Right lobe of liver (tissue), 6 donors: ENCODE measurements around the gene PVRIG. TPM values are rescaled to one million over a fixed set of nuclear protein-coding genes. Genes with fewer than 3 reads are reported as not detected.
"Not testable (repeated sequence)": the region's sequence is repeated elsewhere in the genome, so short reads cannot be mapped to it uniquely, and the experiment has no call there.

Source experiments
- ATAC-seq, 4 donors: fragments of 200-7000 bp; cut with Tn5 transposase; one replicate each; pipeline ENCODE4 v1.9.1; 2020; ENCODE audit warnings: mild to moderate bottlenecking in 4 of 4, moderate library complexity in 4 of 4
- DNase-seq, 3 donors: peaks; one replicate each; pipeline ENCODE4 v3.0.0-alpha.2; 2020
- H3K27ac ChIP-seq, 3 donors: fragments of 200-600 bp; one replicate each; pipeline ENCODE4 v1.8.0; 2022
- H3K27me3 ChIP-seq, 2 donors: fragments of 200-600 bp; one replicate each; pipeline ENCODE4 v1.8.0; 2022
- H3K36me3 ChIP-seq, 4 donors: fragments of 200-600 bp; sonication (generic) in 1 of 4; one replicate each; pipeline versions ENCODE4 v1.5.1 to v1.8.0; 2017 to 2022; ENCODE audit warnings: control low read depth in 1 of 4
- H3K4me1 ChIP-seq, 4 donors: fragments of 200-600 bp; sonication (generic) in 1 of 4; one replicate each; pipeline versions ENCODE4 v1.5.1 to v1.8.0; 2017 to 2022; ENCODE audit warnings: control low read depth in 1 of 4
- H3K4me3 ChIP-seq, 3 donors: fragments of 200-600 bp; one replicate each; pipeline ENCODE4 v1.8.0; 2022
- H3K9me3 ChIP-seq, 4 donors: fragments of 200-600 bp; sonication (generic) in 1 of 4; one replicate each; pipeline versions ENCODE4 v1.5.1 to v1.8.0; 2017 to 2022; ENCODE audit warnings: control low read depth in 1 of 4
- CTCF ChIP-seq, 4 donors: fragments of 200-600 bp in 3 of 4; fragments of 450-650 bp in 1 of 4; IDR thresholded peaks; one replicate each; pipeline versions ENCODE4 v1.5.1 to v1.8.0; 2016 to 2022; ENCODE audit warnings: antibody characterized with exemption in 4 of 4, mild to moderate bottlenecking in 2 of 4
- POLR2A ChIP-seq: fragments of 450-650 bp; IDR thresholded peaks from one replicate; pipeline ENCODE4 v1.6.1; 2017; ENCODE audit warnings: antibody characterized with exemption, mild to moderate bottlenecking
- WGBS: methylation state at CpG from one replicate; pipeline ENCODE4 v1.1.6; 2018; ENCODE audit warnings: low coverage, low lambda C conversion rate; ENCODE audit not compliant: insufficient coverage; ENCODE audit errors: missing lambda C conversion rate; 5-methylcytosine and 5-hydroxymethylcytosine counted together
- intact Hi-C, 2 donors: fragments of 100-400 bp; cut with DNase I; formaldehyde crosslinking; loops; one replicate each; pipeline versions ENCODE4 v1.11.2 to v1.14.1; 2022
- total RNA-seq, 6 experiments: library from RNA; depleted of rRNA in 2 of 6; stranded (reverse); fragments of >200 nt in 2 of 6; fragmentation: NEBNext Ultra II Directional in 3 of 6; extraction: Animal tissue kit (Norgen Biotek cat#: 25700) in 3 of 6; gene quantifications; one replicate each; pipeline versions ENCODE4 v1.1.0 to v1.2.4, GENCODE V29; 2016 to 2023
- donor health status: DM: no; HTN: yes; CAD: no.
- donor health status: DM: no; HTN: no; CAD: no.
- donor health status: DM: no; HTN: no; CAD: no.
- donor health status: DM: no; HTN: yes; CAD: no.
- donor health status: DM: no; HTN: yes; CAD: no.

PVRIG gene
- total RNA-seq, 6 experiments from 2014 or later, result 0.17 to 0.89 (median 0.37) TPM; not detected in 3

- intact Hi-C loops, result no loop called here
- peak in 1 of 3 donors; percentile 11 for DNase-seq
These were observed 45.2 kb upstream of the PVRIG start for GRCh38 chr7:100174582-100174981.

DNA sequence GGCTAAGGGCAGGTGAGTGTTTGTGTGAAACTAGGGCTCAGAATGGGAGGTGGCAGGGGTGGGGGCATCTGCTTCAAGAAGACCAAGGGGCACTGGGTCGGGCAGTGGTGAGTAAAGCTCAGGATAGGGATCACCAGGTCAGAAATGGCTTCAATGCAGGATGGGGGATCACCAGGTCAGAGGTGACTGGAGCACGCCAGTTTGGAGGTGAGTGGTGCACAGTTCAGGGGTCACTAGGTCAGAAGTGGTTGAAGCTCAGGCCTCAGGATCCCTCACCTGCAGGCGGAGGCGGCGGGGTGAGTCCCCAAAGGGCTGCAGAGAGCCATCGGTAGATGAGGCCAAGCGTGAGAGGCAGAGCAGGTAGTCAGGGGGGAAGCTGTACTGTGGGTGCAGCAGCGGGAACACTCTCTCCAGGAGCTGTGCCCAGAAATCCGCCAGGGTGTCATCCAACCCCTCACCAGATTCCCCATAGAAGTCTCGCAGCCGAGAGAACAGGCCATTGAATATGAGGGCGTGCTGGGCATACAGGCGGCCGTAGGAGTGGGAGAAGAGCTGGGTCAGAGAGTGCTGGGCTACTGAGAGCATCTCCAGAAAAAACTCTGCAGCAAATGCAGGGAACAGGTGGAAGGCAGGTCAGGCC is 44.3 kb upstream of the PVRIG start:
- H3K27me3 ChIP-seq, result no peaks in the 10 kb centered on the region
- no peak for TF ChIP-seq POLR2A
- TF ChIP-seq CTCF (IDR thresholded peaks at IDR 0.05), result no peak

More at GRCh38 chr7:100174582-100174981, 45.2 kb upstream of the PVRIG start:
- no peak overlapping the region for H3K4me3 ChIP-seq
- no peaks in the 10 kb centered on the region for H3K27me3 ChIP-seq
- ATAC-seq, result no peak
- no peaks in the 10 kb centered on the region for H3K36me3 ChIP-seq
- H3K27ac ChIP-seq, result no peak overlapping the region
- peaks cover 0 to 6% (median 2%) of the 10 kb centered on the region in 4 donors for H3K4me1 ChIP-seq
- 88% methylated on average over 5 of the region's 5 CpGs for WGBS
- H3K9me3 ChIP-seq, result no peaks in the 10 kb centered on the region
- TF ChIP-seq CTCF (IDR thresholded peaks at IDR 0.05) (no peak), POLR2A (no peak)

DNA sequence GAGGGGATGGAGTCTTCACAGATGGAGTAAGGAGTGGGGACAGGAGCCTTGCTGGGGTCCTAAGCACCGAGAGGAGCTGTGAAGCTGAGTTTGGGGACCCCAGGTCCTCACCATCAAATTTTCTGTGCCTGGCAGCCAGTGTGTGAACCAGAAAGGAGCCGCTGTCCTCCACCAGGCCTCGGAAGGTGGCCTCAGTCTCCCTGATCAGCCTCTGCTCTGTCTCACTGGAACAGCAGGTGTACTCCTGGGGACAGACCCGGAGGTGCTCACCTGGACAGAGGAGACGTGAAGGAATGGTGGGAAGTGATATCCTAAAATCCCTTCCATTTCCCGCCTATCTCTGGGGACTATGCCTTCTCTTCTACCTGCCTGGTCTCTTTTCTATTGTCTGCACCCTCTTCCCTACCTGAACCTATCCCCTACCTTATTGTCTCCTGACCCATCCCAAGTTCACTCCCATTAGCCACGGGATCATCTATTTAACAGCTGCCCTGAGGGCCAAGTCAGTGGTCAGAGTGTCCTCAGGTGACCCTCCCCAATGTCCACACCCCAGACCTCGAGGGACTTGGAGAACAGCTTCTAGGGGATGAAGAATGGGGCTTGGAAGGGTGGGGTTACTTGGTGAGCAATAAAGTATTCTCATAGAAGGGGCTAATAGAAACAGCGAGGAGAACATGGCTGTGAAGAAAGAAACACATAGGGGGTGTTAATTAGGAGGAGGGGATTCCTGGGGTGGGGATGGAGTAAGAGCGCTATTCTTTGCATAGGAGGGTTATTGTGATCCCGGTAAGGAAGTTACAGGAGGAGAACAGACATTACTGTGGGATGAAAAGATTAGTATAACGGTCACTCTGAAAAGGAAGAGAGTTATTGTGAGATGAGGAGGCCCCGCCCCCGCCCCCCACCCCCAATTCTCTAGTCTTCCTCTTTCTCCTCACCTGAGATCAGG is 43.4 kb upstream of the PVRIG start:
- ATAC-seq (no peak), DNase-seq (no peak)
- Histone ChIP-seq H3K9me3 (no peaks in the 10 kb centered on the region), H3K27ac (no peak overlapping the region), H3K4me1 (peaks cover 0 to 3% (median 0%) of the 10 kb centered on the region in 4 donors), H3K4me3 (peak overlapping the region; percentile 38 to 56 (median 39)), H3K36me3 (no peaks in the 10 kb centered on the region), H3K27me3 (no peaks in the 10 kb centered on the region)
- TF ChIP-seq CTCF (IDR thresholded peaks at IDR 0.05), result no peak
- no peak for TF ChIP-seq POLR2A
- intact Hi-C loops, result no loop called here
- 32% methylated on average over 9 of the region's 14 CpGs for WGBS

More for the DNA sequence above, 44.3 kb upstream of the PVRIG start:
- Histone ChIP-seq H3K27ac (no peak overlapping the region), H3K36me3 (no peaks in the 10 kb centered on the region), H3K9me3 (no peaks in the 10 kb centered on the region), H3K4me3 (no peak overlapping the region), H3K4me1 (peaks cover 0 to 6% (median 2%) of the 10 kb centered on the region in 4 donors)
- WGBS, result 90% methylated on average over 6 of the region's 14 CpGs
- ATAC-seq, result no peak
- peak in 1 of 3 donors; percentile 44 for DNase-seq
- intact Hi-C loops, result no loop called here

GRCh38 chr7:100177045-100178001 is 42.4 kb upstream of the PVRIG start, which contains the start of the genes GPC2 and STAG3:
Gene GPC2, minus strand, starts transcription at chr7:100177381. Its CDS starts 182 bp downstream, at chr7:100177199.
Gene STAG3, plus strand, starts transcription at chr7:100177918. Its CDS starts 2,639 bp downstream, at chr7:100180557.
- H3K36me3 ChIP-seq, result no peaks in the 10 kb centered on the region
- DNase-seq, result peak; percentile 93 to 96 (median 95)
- no peaks in the 10 kb centered on the region for H3K9me3 ChIP-seq
- ATAC-seq, result peak; percentile 97 to 98 (median 98)
- no peaks in the 10 kb centered on the region for H3K27me3 ChIP-seq
- H3K27ac ChIP-seq, result no peak within 1 kb of the TSS
- TF ChIP-seq POLR2A, result no peak
- no peak for TF ChIP-seq CTCF (IDR thresholded peaks at IDR 0.05)
- WGBS, result 4% methylated on average over 38 of the region's 78 CpGs
- no peaks in the 10 kb centered on the region for H3K4me1 ChIP-seq
- H3K4me3 ChIP-seq, result peak within 1 kb of the TSS; percentile 38 to 56 (median 39)
- intact Hi-C loops, result no loop called here

- H3K4me3 ChIP-seq, H3K4me1 ChIP-seq, H3K27me3 ChIP-seq, intact Hi-C loops, H3K36me3 ChIP-seq, H3K27ac ChIP-seq, H3K9me3 ChIP-seq, DNase-seq, ATAC-seq: not testable (repeated sequence)
- WGBS, result 82% methylated on average over 2 of the region's 3 CpGs
These were observed 39.7 kb upstream of the PVRIG start for GRCh38 chr7:100180084-100180483.

- 67% methylated on average over 6 of the region's 6 CpGs for WGBS
- H3K4me3 ChIP-seq, H3K36me3 ChIP-seq, DNase-seq, ATAC-seq, H3K9me3 ChIP-seq, H3K27me3 ChIP-seq, intact Hi-C loops, H3K4me1 ChIP-seq, H3K27ac ChIP-seq: not testable (repeated sequence)
These were observed 37.1 kb upstream of the PVRIG start for GRCh38 chr7:100182616-100183015.
